HepG2 (cell line): Measurements from ENCODE around the gene GUCY2C. TPM values are rescaled to one million over a fixed set of nuclear protein-coding genes. Genes with fewer than 3 reads are reported as not detected.

Source experiments
- ATAC-seq: fragments of 200-7000 bp; cut with Tn5 transposase; 3 replicates; pipeline ENCODE4 v1.9.1; 2020; ENCODE audit warnings: mild to moderate bottlenecking, moderate library complexity
- BruUV-seq: library from RNA; stranded (reverse); fragments of 400-500 nt; replicated peaks from 2 replicates; lab custom pipeline; 2021; lab: Mats Ljungman, UMichigan
- CTCF ChIA-PET: fragments of 300-600 bp; formaldehyde crosslinking; extraction: SDS; loops from one replicate; lab custom pipeline; 2021; ENCODE audit warnings: low total read pairs, inconsistent platforms, low intra/inter-chr PET ratio; lab: Yijun Ruan, JAX
- POLR2A ChIA-PET: fragments of 350-600 bp; sonication (Branson Sonifier 250); formaldehyde crosslinking; loops from one replicate; lab custom pipeline; 2020; ENCODE audit warnings: antibody characterized with exemption, inconsistent platforms; lab: Yijun Ruan, JAX
- DNase-seq: peaks from one replicate; pipeline ENCODE4 v3.0.0-alpha.2; 2015; ENCODE audit warnings: low spot score
- FAIRE-seq: peaks from 3 replicates; lab custom pipeline; 2011; peaks lifted over from hg19 to GRCh38; lab: Jason Lieb, UNC
- H2AFZ ChIP-seq: one replicate; pipeline ENCODE4 v1.6.1; 2011; ENCODE audit warnings: low read length, inconsistent platforms
- H3K27ac ChIP-seq: fragments of 300-600 bp; 3 replicates; pipeline ENCODE4 v1.8.0; 2011; ENCODE audit warnings: mixed run types, mild to moderate bottlenecking, mixed read lengths, low read length, inconsistent platforms; ENCODE audit not compliant: insufficient read depth; ENCODE audit errors: extremely low read length
- H3K27me3 ChIP-seq, 2 experiments: fragments of 200-600 bp in 1 of 2; 2 replicates in 1 of 2; 3 replicates in 1 of 2; pipeline versions ENCODE4 v1.6.0 to v1.8.0; 2011; ENCODE audit warnings: low read length in 2 of 2, mild to moderate bottlenecking in 2 of 2, moderate library complexity in 2 of 2, inconsistent platforms in 1 of 2; ENCODE audit not compliant: insufficient read depth in 2 of 2, control insufficient read depth in 1 of 2
- H3K36me3 ChIP-seq, 2 experiments: fragments of 200-600 bp in 1 of 2; replicated peaks in 1 of 2; 2 replicates in 1 of 2; 3 replicates in 1 of 2; pipeline versions ENCODE4 v1.5.1 to v1.8.0; 2011; ENCODE audit warnings: low read length in 2 of 2, inconsistent platforms in 1 of 2; ENCODE audit not compliant: insufficient read depth in 2 of 2, control insufficient read depth in 1 of 2
- H3K4me1 ChIP-seq: 2 replicates; pipeline ENCODE4 v1.5.1; 2012; ENCODE audit warnings: low read length, inconsistent platforms; ENCODE audit not compliant: insufficient read depth
- H3K4me2 ChIP-seq: 2 replicates; pipeline ENCODE4 v1.6.0; 2011; ENCODE audit warnings: low read depth, low read length, inconsistent platforms
- H3K4me3 ChIP-seq, 3 experiments: fragments of 200-600 bp in 1 of 3; sonication (generic), shearing (Covaris generic) in 1 of 3; replicated peaks in 1 of 3; 2 replicates each; pipeline ENCODE4 v1.5.1; 2011 to 2016; ENCODE audit warnings: low read length in 3 of 3, inconsistent platforms in 2 of 3, low read depth in 2 of 3, mild to moderate bottlenecking in 2 of 3, control low read depth in 1 of 3, mixed read lengths in 1 of 3; ENCODE audit not compliant: insufficient read depth in 1 of 3
- H3K79me2 ChIP-seq: one replicate; pipeline ENCODE4 v1.6.1; 2011; ENCODE audit warnings: low read length, inconsistent platforms; ENCODE audit not compliant: insufficient read depth
- H3K9ac ChIP-seq: 2 replicates; pipeline ENCODE4 v1.6.0; 2011; ENCODE audit warnings: mild to moderate bottlenecking, low read depth, low read length, inconsistent platforms; ENCODE audit not compliant: insufficient read depth
- H3K9me3 ChIP-seq: 2 replicates; pipeline ENCODE4 v1.5.1; 2012; ENCODE audit warnings: mild to moderate bottlenecking, low read length
- H4K20me1 ChIP-seq: 2 replicates; pipeline ENCODE4 v1.6.0; 2011; ENCODE audit warnings: inconsistent platforms, mild to moderate bottlenecking, low read length, moderate library complexity; ENCODE audit not compliant: insufficient read depth
- ATAD3A ChIP-seq: sonication (generic); formaldehyde crosslinking; IDR thresholded peaks from 2 replicates; pipeline ENCODE4 v1.4.0; 2020; ENCODE audit warnings: missing genetic modification reagents
- DNMT1 ChIP-seq: sonication (generic); formaldehyde crosslinking; IDR thresholded peaks from 2 replicates; pipeline ENCODE4 v1.5.1; 2020; ENCODE audit warnings: mild to moderate bottlenecking, missing genetic modification reagents
- GATAD2A ChIP-seq: IDR thresholded peaks from 2 replicates; pipeline ENCODE4 v1.6.1; 2016
- GRHL1 ChIP-seq: sonication (generic); formaldehyde crosslinking; conservative IDR thresholded peaks from 2 replicates; pipeline ENCODE4 v1.8.0; 2022; ENCODE audit warnings: missing genetic modification reagents
- GTF3A ChIP-seq: sonication (generic); formaldehyde crosslinking; conservative IDR thresholded peaks from 2 replicates; pipeline ENCODE4 v1.4.0; 2020; ENCODE audit warnings: mild to moderate bottlenecking, missing genetic modification reagents
- HCFC1 ChIP-seq: fragments of 150-350 bp; IDR thresholded peaks from 2 replicates; pipeline ENCODE4 v1.6.1; 2014; ENCODE audit warnings: low read depth, low read length
- MTA1 ChIP-seq: sonication (generic); formaldehyde crosslinking; IDR thresholded peaks from 2 replicates; pipeline ENCODE4 v1.4.0; 2020; ENCODE audit warnings: missing genetic modification reagents, mild to moderate bottlenecking, borderline replicate concordance
- MXD3 ChIP-seq: IDR thresholded peaks from 2 replicates; pipeline ENCODE4 v1.6.1; 2016; ENCODE audit warnings: mild to moderate bottlenecking, missing biosample characterization, missing genetic modification reagents
- SKI ChIP-seq: fragments of 450-650 bp; IDR thresholded peaks from one replicate; pipeline ENCODE4 v1.6.1; 2018; ENCODE audit warnings: mild to moderate bottlenecking; ENCODE audit not compliant: partially characterized antibody
- TARDBP ChIP-seq: sonication (generic); formaldehyde crosslinking; IDR thresholded peaks from 2 replicates; pipeline ENCODE4 v1.8.0; 2022; ENCODE audit warnings: mild to moderate bottlenecking, missing genetic modification reagents
- TERF1 ChIP-seq: sonication (generic); formaldehyde crosslinking; IDR thresholded peaks from 2 replicates; pipeline ENCODE4 v1.8.0; 2022; ENCODE audit warnings: mild to moderate bottlenecking, missing genetic modification reagents, moderate library complexity
- ZFP1 ChIP-seq: IDR thresholded peaks from 2 replicates; pipeline ENCODE4 v1.6.1; 2016
- ZNF3 ChIP-seq: IDR thresholded peaks from 2 replicates; pipeline ENCODE4 v1.7.0; 2017; ENCODE audit warnings: inconsistent platforms
- ZNF512 ChIP-seq: sonication (generic); formaldehyde crosslinking; IDR thresholded peaks from 2 replicates; pipeline ENCODE4 v1.4.0; 2020; ENCODE audit warnings: mild to moderate bottlenecking, missing genetic modification reagents
- ZNF614 ChIP-seq: IDR thresholded peaks from 2 replicates; pipeline ENCODE4 v1.6.1; 2018; ENCODE audit warnings: missing biosample characterization, missing genetic modification reagents, inconsistent platforms, borderline replicate concordance
- ZNF891 ChIP-seq: sonication (generic); formaldehyde crosslinking; IDR thresholded peaks from 2 replicates; pipeline ENCODE4 v1.5.0; 2020; ENCODE audit warnings: mild to moderate bottlenecking, missing genetic modification reagents
- ZSCAN21 ChIP-seq: sonication (generic); formaldehyde crosslinking; IDR thresholded peaks from 2 replicates; pipeline ENCODE4 v1.8.0; 2022; ENCODE audit warnings: mild to moderate bottlenecking, missing genetic modification reagents, moderate library complexity, borderline replicate concordance
- in situ Hi-C: cut with HindIII; loops from 2 replicates; pipeline ENCODE4 v1.10.0; 2017; ENCODE audit warnings: low pct_unique_long_range_greater_than_20kb; ENCODE audit not compliant: extremely low pct_ligation_motif_present
- intact Hi-C: fragments of 100-400 bp; cut with micrococcal nuclease; formaldehyde crosslinking; loops from one replicate; pipeline ENCODE4 v1.10.0; 2022; ENCODE audit not compliant: unreplicated experiment
- polyA plus RNA-seq, 8 experiments: library from polyadenylated mRNA; depleted of rRNA in 3 of 8; stranded (reverse) in 7 of 8; unstranded in 1 of 8; fragments of >200 nt; fragmentation: Illumina TruSeq in 4 of 8; extraction: Trizol in 4 of 8; gene quantifications; 2 replicates each; pipeline versions ENCODE4 v1.2.1 to v1.2.3, GENCODE V29; 2011 to 2016; ENCODE audit warnings: low read depth in 4 of 8, missing spikeins in 1 of 8, mixed read lengths in 1 of 8; ENCODE audit not compliant: insufficient read depth in 1 of 8
- total RNA-seq, 5 experiments: library from RNA; depleted of rRNA; stranded (reverse); fragments of >200 nt; fragmentation: Illumina TruSeq; extraction: Trizol; gene quantifications; 2 replicates each; pipeline ENCODE4 v1.2.3, GENCODE V29; 2016; ENCODE audit warnings: low read depth in 1 of 5

The GUCY2C gene
- total and polyA plus RNA-seq, 2 of the 13 experiments (the other 11 are each of a cell fraction or from before 2014, with no cell fraction given): not detected

GRCh38 chr12:14611640-14612203, 84.7 kb downstream of the GUCY2C start (continued):
- TF ChIP-seq TERF1 (CRISPR knock-in tag): no peak
- TF ChIP-seq GRHL1: no peak
- TF ChIP-seq MXD3 (CRISPR knock-in tag): no peak
- no peak for TF ChIP-seq ZNF891 (CRISPR knock-in tag)

GRCh38 chr12:14607568-14607967, 88.8 kb downstream of the GUCY2C start:
- no peak for ATAC-seq
- Histone ChIP-seq H3K4me2 (no peak overlapping the region), H3K27me3 (no peaks in the 10 kb centered on the region; a peak in 1 of 5 replicates), H3K27ac (no peak overlapping the region), H3K79me2 (no peaks in the 10 kb centered on the region), H2AFZ (no peak overlapping the region), H3K9me3 (peaks cover 59% of the 10 kb centered on the region), H3K4me1 (no peaks in the 10 kb centered on the region), H4K20me1 (no peaks in the 10 kb centered on the region), H3K36me3 (no peaks in the 10 kb centered on the region), H3K9ac (no peak overlapping the region), H3K4me3 (no peak overlapping the region)
- no peak for FAIRE-seq
- CTCF ChIA-PET: no interaction called here
- intact Hi-C loops: no loop called here
- POLR2A ChIA-PET: no interaction called here
- BruUV-seq: no TSS peak
- no peak for DNase-seq
- in situ Hi-C loops: no loop called here
- TF ChIP-seq MTA1 (CRISPR knock-in tag) (no peak), ZNF891 (CRISPR knock-in tag) (no peak), ATAD3A (CRISPR knock-in tag) (no peak), HCFC1 (no peak), ZSCAN21 (CRISPR knock-in tag) (no peak), GATAD2A (CRISPR knock-in tag) (no peak), ZNF3 (CRISPR knock-in tag) (no peak), SKI (no peak), DNMT1 (CRISPR knock-in tag) (no peak), ZFP1 (CRISPR knock-in tag) (no peak), ZNF512 (CRISPR knock-in tag) (no peak), ZNF614 (no peak), GTF3A (no peak), TARDBP (no peak)
